ENCODE data around the gene SNPH. TPM values are rescaled to one million over a fixed set of nuclear protein-coding genes. Genes with fewer than 3 reads are reported as not detected.
A peak's percentile ranks its signal among the peaks of the same experiment; 100 is the strongest.

Gene SNPH
- total and polyA plus RNA-seq, 2 of the 8 experiments (the other 6 are each of a cell fraction or from before 2014, with no cell fraction given) = 0.98 to 4.9 TPM

DNA sequence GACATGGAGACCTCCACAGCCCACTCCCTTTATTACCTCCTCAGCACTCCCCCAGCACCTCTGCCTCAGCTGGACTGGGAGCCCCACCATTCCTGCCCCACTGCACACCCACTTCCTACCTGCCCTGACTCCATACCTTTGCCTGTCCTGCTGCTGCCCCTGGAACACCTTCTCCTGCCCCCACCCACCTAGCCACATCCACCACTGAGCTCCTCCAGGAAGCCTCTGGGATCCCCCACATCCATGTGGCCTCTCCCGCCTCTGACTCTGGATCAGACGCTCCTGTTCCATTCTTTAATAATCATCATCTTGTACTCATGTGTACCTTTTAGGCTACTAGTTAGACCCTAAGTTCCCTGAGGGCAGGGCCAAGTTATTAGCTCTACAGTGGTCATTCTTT is 65.0 kb downstream of the SNPH start:
- POLR2A ChIA-PET (ENCODE audit: partially characterized antibody) = interaction anchor here (0.9 to 1.8 kb wide), 4 partner anchors 8 to 136 kb away, joined by 3 to 6 read pairs (median 4); partner anchors contain the start of gene NSFL1C
- no peak for TF ChIP-seq RAD21 (IDR thresholded peaks at IDR 0.05 in 1 of 2, conservative IDR thresholded peaks at IDR 0.05 in 1 of 2; ENCODE audit: low read depth in 2 of 2, low read length in 2 of 2)
- peaks cover 7 to 39% of the 10 kb centered on the region in 2 experiments for H4K20me1 ChIP-seq (replicated peaks in 1 of 2; ENCODE audit: control insufficient read depth in 1 of 2, insufficient read depth in 2 of 2, low read length in 2 of 2)

More for the DNA sequence above, 65.0 kb downstream of the SNPH start:
- Histone ChIP-seq H2AFZ (ENCODE audit: low read length) (no peak overlapping the region), H3K79me1 (ENCODE audit: low read depth, low read length) (peaks cover 34% of the 10 kb centered on the region), H3K4me3 (ENCODE audit: extremely low read depth in 1 of 4, insufficient read depth in 2 of 4, low read depth in 3 of 4, low read length in 4 of 4) (no peak overlapping the region), H3K4ac (replicated peaks; ENCODE audit: insufficient read length, low read depth, low read length) (no peak overlapping the region), H2BK12ac (ENCODE audit: low read depth, low read length) (no peak overlapping the region), H4K8ac (ENCODE audit: extremely low read depth, insufficient read depth, low read length) (no peak overlapping the region), H4K91ac (replicated peaks; ENCODE audit: insufficient read length, low read length) (no peak overlapping the region), H3K4me1 (replicated peaks in 1 of 4; ENCODE audit: control insufficient read depth in 3 of 4, insufficient read depth in 4 of 4, low read length in 3 of 4) (peaks cover 2 to 11% (median 4%) of the 10 kb centered on the region in 4 experiments; a peak in 6 of 7 replicates), H2BK120ac (replicated peaks; ENCODE audit: low read depth, low read length) (no peak overlapping the region), H4K5ac (ENCODE audit: insufficient read length, low read depth, low read length) (no peak overlapping the region), H3K23ac (ENCODE audit: insufficient read length) (no peak overlapping the region), H3K79me2 (ENCODE audit: control insufficient read depth in 1 of 2, insufficient read depth in 2 of 2, low read length in 2 of 2) (peaks cover 21 to 46% of the 10 kb centered on the region in 2 experiments), H3K9me3 (ENCODE audit: insufficient read depth in 2 of 2, low read depth in 1 of 2, low read length in 1 of 2) (no peaks in the 10 kb centered on the region), H3K4me2 (ENCODE audit: insufficient read depth in 1 of 2, low read depth in 2 of 2, low read length in 2 of 2) (no peak overlapping the region), H3K18ac (ENCODE audit: extremely low read depth, low read length) (no peak overlapping the region), H3K27me3 (replicated peaks in 1 of 4; ENCODE audit: control insufficient read depth in 3 of 4, extremely low read depth in 1 of 4, insufficient read depth in 3 of 4, low read length in 3 of 4) (no peaks in the 10 kb centered on the region), H2BK20ac (ENCODE audit: low read length) (no peak overlapping the region), H3K27ac (ENCODE audit: low read depth, low read length) (no peak overlapping the region), H3K56ac (replicated peaks; ENCODE audit: insufficient read length, low read depth, low read length) (no peak overlapping the region), H3K9ac (replicated peaks in 1 of 4; ENCODE audit: extremely low read depth in 1 of 4, low read depth in 3 of 4, low read length in 3 of 4) (no peak overlapping the region), H2BK5ac (ENCODE audit: low read depth, low read length) (no peak overlapping the region), H3K36me3 (ENCODE audit: control insufficient read depth in 2 of 4, insufficient read depth in 4 of 4, low read length in 3 of 4) (peaks cover 0 to 3% (median 1%) of the 10 kb centered on the region in 4 experiments; a peak in 1 of 8 replicates), H3K23me2 (ENCODE audit: low read depth, low read length) (peaks cover 3% of the 10 kb centered on the region), H2AK5ac (ENCODE audit: low read depth, low read length) (no peak overlapping the region), H3K14ac (ENCODE audit: insufficient read length) (no peak overlapping the region), H2BK15ac (ENCODE audit: low read length) (no peak overlapping the region)
- peak in 1 of 2 experiments; percentile 26 for DNase-seq (ENCODE audit: low read depth in 1 of 2, low spot score in 2 of 2)
- no peak for FAIRE-seq
- CTCF ChIA-PET (ENCODE audit: partially characterized antibody) = interaction anchor here (0.8 to 1.2 kb wide), 7 partner anchors 15 to 166 kb away, joined by 3 to 4 read pairs (median 3); partner anchors contain the start of gene NSFL1C
- WGBS, 2 experiments (ENCODE audit: extremely low coverage in 1 of 2, insufficient coverage in 1 of 2, insufficient read length in 1 of 2, insufficient replicate concordance in 2 of 2, low coverage in 1 of 2, low lambda C conversion rate in 2 of 2, missing lambda C conversion rate in 1 of 2) = 100% methylated on average over 2 of the region's 2 CpGs; no CpG with 5 or more reads in 1 of the 2 experiments

All from H1 (cell line).